ENCODE data around the gene ATG2A. TPM values are rescaled to one million over a fixed set of nuclear protein-coding genes. Genes with fewer than 3 reads are reported as not detected.

ATG2A gene
- polyA plus RNA-seq, 3 donors = 12.4 to 14.7 (median 14.5) TPM

DNA sequence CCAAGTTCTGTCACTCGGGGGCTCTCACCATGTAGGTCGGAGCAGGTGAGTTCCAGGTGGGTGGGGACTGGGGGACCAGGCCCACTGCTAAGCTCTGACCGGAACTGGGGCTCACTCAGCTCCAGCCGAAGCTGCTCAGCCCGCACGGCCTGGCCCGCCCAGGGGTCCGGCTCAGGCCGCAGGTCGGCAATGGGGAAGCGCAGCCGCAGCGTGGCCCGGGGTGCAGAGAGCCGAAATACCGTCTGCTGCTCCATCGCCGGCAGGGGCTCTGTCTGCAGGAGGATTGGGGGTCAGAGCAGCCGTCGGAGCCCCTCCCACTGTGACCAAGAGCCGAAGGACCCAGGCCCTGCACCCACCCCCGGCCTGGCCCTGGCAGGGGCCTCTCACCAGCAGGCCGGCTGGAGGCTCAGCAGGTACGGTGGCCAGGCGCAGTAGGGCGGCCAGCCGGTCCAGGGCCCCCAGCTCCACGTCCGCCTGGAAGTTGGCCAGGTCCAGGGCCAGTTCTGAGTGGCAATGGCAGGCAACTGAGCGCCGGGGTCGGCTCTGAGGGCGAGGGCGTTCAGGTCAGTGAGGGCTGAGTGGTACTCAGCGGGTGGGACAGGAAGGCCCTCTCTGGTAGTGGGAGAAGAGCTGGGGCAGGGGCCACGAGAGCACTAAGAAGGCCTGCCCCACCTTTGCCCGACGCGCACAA, 7.2 kb downstream of the ATG2A start:
- WGBS, 3 donors = 90 to 94% (median 91%) methylated on average over 35 to 39 of the region's 39 CpGs

DNA sequence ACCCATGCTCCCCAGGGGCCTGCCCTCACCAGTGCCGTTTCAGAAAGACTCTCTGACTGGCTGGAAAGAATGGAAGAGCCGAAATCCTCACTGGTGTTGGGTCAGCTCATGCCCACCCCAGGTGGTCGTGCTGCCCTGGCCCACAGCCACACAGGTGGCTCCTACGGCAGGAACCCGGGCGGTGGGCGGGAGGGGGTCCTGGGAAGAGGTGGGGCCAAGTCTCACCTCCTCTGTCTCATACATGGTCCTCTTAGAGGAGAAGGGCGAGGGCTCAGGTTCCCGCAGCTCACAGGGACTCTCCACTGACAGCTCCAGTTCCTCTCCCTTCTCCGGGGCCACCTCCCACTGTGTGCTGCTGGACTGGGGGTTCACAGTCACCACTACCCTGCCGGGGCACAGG, 8.2 kb downstream of the ATG2A start:
- no peak overlapping the region for H3K27ac ChIP-seq (ENCODE audit: low read depth, low read length)
- WGBS, 3 donors = 85 to 91% (median 89%) methylated on average over 11 of the region's 11 CpGs

More for the DNA sequence above, 7.2 kb downstream of the ATG2A start:
- H3K27ac ChIP-seq (ENCODE audit: low read depth, low read length) = no peak overlapping the region

DNA sequence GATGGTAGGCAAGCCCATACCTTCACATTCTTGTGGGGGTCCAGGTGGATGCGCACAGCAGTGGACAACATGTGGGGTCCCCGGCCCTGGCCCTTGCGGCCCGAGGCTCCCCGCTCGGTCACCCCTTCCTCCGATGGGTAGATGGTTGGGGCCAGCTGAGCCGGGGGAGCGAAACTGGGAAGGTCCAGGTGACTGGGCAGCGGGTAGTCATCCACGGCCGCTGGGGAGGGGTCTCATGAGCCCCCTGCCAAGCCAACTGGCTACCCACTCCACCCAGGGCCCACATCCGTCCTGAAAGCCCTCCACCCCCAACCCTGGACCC, 10.7 kb downstream of the ATG2A start:
- 92 to 96% (median 95%) methylated on average over 6 to 13 of the region's 13 CpGs for WGBS, 3 donors
- no peak overlapping the region for H3K27ac ChIP-seq (ENCODE audit: low read depth, low read length)

DNA sequence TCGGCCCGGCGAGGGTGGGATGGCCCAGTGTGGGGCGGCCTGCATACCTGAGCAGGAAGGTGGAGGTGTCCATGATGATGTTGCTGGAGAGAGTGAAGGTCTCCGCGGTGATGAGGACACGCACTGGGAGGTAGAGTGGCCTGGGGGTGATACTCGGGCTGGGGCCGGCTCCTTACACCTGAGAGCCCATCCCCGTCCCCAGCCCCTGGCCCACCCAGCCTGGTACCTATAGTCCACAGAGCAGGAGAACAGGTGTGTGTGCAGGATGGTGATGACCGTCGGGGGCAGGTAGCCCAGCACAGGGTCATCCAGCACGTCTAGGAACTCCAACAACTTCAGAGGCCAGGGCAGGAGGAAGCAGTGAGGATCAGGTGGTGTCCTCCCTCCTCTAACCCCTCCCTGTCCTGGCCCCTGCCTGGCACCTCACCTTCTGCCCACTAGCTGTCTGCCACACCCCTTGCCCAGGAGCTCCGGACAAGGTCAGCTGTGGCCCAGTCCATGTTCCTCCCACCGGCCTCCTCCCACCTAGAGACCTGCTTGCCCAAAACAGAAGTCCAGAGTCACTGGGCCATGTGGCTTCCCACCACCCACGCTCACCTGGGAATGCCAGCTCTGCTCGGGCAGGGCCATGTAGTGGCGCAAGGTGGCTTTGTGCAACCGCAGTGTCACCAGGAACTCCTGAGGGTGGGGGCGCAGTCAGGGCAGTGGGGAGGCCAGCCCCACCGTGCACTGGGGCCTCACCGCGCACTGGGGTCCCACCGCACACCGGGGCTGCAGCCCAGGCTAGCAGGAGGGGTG, 11.3 kb downstream of the ATG2A start:
- 90 to 94% (median 93%) methylated on average over 25 of the region's 25 CpGs for WGBS, 3 donors
- no peak overlapping the region for H3K27ac ChIP-seq (ENCODE audit: low read depth, low read length)

DNA sequence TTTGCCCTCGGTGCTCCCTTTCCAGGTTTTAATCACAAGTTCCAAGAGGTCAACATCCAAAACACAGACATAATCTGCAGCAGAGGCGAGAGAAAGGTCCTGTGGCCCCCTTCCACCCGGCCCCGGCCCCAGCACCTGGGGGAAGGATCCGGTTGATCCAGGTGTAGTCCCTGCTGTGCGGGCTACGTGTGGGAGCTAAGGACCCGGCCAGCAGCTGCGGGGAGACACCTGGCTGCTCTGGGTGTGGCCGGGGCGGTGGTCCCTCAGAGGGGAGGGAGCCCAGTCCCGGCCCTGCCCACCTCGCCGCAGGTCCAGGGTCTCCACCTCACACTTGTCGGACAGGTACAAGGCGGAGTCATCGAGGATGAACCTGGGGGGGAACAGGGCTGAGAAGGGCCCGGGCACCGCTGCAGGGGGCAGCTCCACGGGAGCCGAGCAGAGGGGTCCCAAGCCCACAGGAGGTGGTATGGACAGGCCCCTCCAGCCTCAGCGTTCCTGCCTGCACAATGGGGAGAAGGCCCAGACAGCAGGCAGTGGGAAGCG, 13.6 kb downstream of the ATG2A start:
- WGBS, 3 donors = 93 to 97% (median 93%) methylated on average over 23 of the region's 23 CpGs
- H3K27ac ChIP-seq (ENCODE audit: low read depth, low read length) = no peak overlapping the region

DNA sequence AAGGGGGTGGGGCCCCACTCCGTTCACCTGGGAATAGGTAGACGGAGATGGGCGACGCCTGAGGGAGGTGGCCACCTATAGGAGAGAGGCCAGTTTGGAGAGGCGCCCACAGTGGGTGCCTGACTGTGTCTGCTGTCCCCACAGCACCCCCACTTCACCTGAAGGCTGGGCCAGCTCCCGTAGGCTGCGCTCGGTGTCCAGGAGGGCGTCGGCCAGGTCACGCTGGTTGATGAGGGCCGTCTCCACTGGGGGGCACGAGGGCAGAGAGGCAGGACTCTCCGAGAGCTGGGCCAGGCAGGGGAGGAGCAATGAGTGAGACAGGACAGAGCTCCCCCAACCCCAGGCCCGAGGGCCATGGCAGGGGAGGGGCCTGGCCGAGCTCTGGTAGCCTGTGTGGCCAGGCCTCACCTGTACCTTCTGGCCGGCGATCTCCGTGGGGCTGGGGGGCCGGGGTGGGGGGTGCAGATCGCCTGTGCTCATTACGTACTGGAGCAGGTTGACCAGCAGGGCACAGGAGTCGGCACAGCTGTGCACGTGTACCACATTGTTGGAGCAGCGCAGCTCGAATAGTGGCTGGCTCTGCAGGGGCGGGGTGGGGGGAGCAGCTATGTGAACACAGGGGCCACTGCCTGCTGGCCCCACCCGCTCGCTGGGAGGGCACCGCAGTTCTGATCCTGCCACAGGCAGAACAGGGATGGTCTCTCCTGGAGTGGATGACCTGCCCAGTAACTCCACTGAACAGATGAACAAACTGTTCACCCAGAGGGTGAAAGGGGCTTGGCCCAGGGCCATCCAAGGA, 14.7 kb downstream of the ATG2A start:
- 90 to 93% (median 92%) methylated on average over 28 to 30 of the region's 30 CpGs for WGBS, 3 donors
- no peak overlapping the region for H3K27ac ChIP-seq (ENCODE audit: low read depth, low read length)

DNA sequence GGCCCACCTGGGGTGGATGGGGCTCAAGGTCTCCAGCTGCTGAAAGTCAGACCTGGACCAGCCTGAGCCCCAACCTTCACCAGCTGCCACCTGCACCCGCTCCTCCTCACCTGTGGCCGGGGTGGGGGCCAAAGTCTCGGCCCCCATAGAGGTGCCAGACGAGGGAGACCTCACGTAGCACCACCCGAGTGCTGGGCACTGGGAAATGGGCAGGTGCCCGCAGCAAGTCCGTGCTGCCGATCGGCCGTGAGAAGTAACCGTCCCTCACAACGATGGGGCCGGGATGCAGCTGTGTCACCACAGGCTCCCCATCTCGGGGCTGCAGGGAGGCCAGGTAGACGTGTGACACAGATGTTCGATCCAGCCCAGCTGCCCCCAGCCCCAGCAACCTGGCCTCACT, 16.2 kb downstream of the ATG2A start:
- H3K27ac ChIP-seq (ENCODE audit: low read depth, low read length) = no peak overlapping the region

DNA sequence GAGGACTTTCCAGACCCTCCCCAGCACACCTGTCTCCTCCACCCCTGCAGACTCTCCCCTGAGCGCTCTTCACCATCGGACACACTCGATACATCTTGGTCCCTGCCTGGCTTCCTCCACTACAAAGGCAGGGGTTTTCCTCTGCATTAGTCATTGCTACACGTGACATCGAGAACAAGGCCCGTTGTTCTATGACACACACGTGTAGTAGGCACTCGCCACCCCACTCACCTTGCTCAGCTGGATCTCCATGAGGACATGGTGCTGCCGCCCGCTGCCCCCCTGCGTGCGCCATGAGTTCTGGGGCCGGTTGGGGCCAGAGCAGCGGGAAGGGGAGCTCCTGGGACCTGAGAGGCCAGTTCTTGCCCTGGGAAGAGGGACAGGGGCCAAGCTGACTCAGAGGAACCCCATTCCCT, 16.7 kb downstream of the ATG2A start:
- 83 to 88% (median 87%) methylated on average over 14 of the region's 14 CpGs for WGBS, 3 donors
- H3K27ac ChIP-seq (ENCODE audit: low read depth, low read length) = no peak overlapping the region

More for the DNA sequence above, 16.2 kb downstream of the ATG2A start:
- WGBS, 3 donors = 94 to 96% (median 95%) methylated on average over 17 of the region's 17 CpGs

DNA sequence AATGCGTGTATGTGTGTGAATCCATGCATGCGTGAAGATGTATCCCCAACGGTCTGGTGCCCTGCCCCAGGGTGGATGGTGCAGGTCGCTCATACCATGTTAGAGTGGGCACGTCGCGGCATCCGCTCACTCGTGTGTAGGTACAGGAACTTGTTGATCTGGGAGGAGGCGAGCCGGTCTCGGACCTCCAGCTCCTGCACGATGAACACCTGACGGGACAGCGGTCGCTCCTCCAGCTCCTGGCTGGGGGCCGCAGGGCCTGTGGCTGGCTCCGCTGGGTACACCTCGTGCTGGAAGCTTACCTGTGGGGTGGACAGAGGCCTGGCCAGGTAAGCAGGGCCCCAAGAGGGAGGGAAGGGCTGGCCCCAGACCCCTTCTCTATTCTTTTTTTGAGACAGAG, 18.5 kb downstream of the ATG2A start:
- H3K27ac ChIP-seq (ENCODE audit: low read depth, low read length) = no peak overlapping the region
- 93 to 96% (median 95%) methylated on average over 19 of the region's 19 CpGs for WGBS, 3 donors

DNA sequence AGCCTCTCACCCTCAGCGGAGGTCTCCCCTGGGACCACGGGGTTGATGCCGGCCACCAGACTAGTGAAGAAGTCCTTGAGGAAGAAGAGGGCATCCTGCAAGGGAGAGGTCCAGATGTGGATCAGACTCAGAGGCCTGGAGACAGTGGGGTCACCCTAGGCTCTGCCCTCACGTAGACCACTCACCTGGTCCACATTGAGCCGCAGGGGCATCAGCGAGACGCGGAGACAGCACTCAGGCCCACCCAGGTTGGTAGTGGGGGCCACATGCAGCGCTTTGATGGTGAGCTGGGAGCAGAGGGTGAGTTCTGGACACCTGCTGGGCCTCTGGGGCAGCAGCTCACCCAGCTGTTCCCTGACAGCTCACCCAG, 18.9 kb downstream of the ATG2A start:
- WGBS, 3 donors = 89 to 98% (median 92%) methylated on average over 7 to 9 of the region's 9 CpGs
- no peak overlapping the region for H3K27ac ChIP-seq (ENCODE audit: low read depth, low read length)

DNA sequence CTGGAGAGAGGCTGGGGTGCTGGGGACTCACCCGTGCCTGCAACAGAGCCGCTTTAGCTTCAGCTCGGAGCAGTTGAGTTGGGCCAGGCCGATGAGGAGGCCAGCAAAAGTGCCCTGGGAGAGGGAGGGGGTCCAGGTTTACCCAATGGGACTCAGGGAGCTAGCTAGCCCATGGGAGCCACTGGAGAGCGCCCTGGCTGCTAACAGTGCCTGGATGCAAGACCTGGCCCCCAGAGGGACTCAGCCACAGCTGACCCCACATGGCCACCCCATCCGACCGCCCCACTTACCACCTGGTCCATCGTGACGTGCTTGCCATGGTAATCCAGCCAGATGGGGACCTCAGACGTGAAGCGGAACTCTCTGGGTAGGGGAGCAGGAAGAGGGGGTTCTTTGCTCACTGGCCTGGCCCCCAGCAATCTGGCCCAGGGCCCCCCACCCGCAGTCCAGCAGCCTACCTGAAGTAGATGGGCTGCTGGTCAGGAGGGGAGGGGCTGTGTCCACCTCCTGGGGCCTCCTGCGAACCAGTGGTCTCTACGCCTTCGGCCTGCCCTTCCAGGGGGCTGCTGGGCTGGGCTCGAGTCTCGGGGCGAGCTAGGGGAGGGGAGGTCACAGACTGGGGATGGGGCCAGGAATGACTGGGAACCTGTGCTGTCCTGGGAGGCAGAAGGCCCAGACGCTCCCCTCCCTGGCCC, 19.5 kb downstream of the ATG2A start:
- 93 to 95% (median 94%) methylated on average over 18 to 19 of the region's 19 CpGs for WGBS, 3 donors
- H3K27ac ChIP-seq (ENCODE audit: low read depth, low read length) = no peak overlapping the region

DNA sequence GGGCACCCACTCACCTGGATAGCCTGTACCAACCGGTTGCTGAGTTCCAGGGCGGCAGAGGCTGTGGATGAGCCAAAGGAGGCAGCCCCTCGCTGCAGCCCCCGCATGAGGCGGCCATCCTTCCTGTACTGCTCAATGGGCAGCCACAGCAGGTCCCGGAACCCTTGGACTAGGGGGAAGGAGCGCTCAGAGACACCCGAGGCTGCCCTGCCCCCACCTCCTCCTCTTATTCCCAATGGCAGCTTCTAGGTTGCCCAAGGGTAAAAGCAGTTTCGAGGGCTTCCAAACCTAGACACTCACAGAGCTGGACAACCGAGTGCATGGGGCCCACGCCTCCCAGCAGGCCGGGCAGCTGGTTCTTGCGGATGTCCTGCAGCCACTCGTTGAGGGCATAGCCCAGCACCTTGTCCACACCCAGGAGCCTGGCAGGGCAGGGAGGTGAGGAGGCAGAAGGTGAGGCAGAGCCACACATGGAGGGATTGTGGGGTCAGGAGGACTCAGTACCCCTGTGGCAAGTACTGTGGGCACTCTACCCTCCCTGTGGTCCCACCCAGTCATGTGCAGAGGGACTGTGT, 20.5 kb downstream of the ATG2A start:
- H3K27ac ChIP-seq (ENCODE audit: low read depth, low read length) = no peak overlapping the region
- WGBS, 3 donors = 88 to 91% (median 90%) methylated on average over 14 of the region's 14 CpGs

DNA sequence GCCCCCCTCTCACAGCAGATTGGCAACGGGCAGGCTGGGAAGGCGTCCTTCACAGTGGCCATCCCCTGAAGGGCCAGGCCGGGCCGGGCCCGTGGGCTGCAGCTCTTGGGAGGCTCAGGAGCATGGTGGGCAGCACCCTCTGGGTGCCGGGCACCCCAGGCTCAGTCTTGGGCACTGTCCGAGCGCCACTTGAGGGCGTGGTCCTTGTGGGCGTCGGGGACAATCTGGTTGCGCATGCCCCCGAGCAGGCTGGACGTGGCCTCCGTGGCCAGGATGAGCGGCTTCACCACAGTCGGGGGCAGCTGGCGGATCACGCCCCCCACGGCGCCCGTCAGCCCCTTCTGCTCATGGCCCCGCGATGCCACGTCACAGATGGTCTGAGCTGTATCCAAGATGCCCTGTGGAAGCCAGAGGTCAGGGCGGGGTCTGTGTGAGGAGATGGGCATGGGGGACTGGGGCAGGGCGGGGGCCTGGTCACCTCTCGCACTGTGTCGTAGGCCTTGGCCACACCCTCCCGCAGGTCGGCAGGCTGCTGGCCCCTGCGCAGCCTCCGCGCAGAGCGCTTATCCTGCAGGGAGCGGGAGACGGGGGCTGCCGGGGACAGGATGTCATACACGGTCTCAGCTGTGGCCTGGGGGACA, 22.1 kb downstream of the ATG2A start:
- 85 to 86% (median 86%) methylated on average over 39 of the region's 39 CpGs for WGBS, 3 donors
- H3K27ac ChIP-seq (ENCODE audit: low read depth, low read length) = no peak overlapping the region

DNA sequence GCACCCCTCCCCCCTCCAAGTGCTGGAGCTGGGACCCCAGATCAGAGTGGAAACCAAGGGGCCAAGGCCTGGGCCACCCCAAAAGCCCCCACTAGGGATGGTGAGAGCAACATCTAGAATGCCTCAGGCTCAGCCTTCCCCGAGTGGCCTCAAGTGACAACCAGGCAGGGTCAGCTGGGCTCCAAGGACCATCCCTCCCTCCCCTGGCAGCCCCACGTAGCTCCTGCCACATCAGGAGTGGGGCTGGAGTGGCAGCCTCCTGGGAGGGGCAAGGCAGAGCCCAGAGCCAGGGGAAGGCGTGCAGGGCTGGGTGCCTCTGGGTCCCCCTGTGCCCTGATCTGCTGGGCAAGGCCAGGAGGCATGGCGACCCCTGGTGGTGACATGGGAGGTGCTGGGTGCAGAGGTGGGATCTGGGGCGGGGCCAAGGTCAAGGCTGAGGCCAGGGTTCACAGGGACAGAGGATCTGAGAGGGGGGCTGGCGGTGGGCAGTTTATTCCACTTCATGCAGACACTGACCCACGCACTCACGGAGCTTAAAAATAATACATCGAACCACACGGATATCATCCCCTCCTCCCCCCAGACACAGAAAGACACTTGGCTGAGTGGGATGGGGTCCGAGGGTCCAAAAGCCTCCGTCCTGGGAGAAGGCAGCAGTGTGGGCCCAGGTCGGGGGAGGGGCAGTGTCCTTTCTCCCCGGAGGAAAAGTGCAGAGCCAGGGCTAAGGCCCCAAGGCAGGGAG, 22.8 kb downstream of the ATG2A start:
- H3K27ac ChIP-seq (ENCODE audit: low read depth, low read length) = no peak overlapping the region
- WGBS, 3 donors = 37 to 41% (median 40%) methylated on average over 14 of the region's 14 CpGs

DNA sequence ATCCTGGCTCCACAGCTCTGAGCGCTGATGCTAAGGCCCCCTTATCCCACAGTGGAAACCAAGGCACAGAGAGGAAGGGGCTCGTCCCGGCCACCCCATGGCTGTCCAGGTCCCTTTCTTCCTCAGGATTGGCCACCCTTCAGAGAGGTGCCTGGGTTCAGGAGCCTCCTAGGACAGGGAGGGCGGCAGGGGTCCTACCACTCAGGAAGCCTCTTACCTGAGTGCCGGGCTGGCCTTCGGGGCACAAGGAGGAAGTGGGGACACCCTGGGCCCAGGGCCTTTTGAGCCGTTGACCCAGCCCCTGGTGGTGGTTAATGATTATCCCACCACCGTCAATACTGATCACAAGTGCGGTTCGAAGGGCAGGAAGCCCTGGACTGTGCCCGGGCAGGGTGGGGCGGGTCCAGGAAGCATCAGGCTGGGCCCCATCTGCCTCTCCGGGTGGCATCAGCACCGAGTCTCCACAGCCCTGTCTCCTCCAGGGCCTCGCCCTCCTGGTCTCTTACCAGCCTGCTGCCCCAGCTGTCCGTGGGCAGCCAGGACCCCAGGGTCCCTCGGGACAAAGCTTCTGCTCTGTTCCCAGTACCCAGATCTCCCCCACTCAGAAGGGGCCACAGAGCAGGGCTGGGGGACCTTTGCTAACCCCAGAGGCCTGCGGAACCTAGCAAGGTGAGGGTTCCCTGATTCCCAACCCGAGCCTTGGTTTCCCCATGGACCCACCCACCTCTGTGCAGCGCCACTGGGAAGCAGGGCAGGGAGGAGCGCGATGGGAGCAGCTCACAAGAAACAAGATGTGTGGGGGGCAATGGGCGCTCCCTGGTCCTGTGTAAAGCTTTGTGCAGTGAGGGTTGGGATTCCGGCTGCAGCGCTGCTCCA, 23.6 kb downstream of the ATG2A start:
- no peak overlapping the region for H3K27ac ChIP-seq (ENCODE audit: low read depth, low read length)
- WGBS, 3 donors = 39 to 70% (median 65%) methylated on average over 23 to 25 of the region's 25 CpGs

DNA sequence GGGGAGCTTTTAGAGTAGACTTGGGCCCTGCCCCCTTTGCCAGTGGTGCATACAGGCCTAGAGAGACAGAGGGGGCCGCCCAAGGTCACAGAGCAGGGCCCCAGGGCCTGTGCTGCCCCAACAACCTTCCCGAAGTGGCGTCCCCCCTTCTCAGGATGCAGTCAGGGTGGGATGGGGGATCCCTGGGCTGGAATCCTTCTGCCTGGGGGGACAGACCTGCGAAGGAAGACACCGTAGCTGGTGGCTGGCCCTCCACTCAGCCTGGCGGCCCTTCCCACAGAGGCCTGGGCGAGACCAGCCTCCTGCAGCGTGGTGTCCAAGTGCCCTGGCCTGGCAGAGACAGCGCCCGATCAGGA, 24.2 kb downstream of the ATG2A start:
- 31 to 87% (median 73%) methylated on average over 10 of the region's 10 CpGs for WGBS, 3 donors
- no peak overlapping the region for H3K27ac ChIP-seq (ENCODE audit: low read depth, low read length)

Data from adipose tissue (tissue), 3 donors.